ENCODE results near the gene IL1A.

Gene IL1A

GRCh38 chr2:112798979-112799975 is 15.0 kb upstream of the IL1A start:
- no peak for TF ChIP-seq CTCF (IDR thresholded peaks at IDR 0.05; ENCODE audit: poor library complexity, severe bottlenecking)
- H3K4me3 ChIP-seq (ENCODE audit: severe bottlenecking): no peak overlapping the region
- ATAC-seq (ENCODE audit: low read depth) (no peak), DNase-seq (ENCODE audit: low spot score) (no peak)
- H3K36me3 ChIP-seq (ENCODE audit: low read depth): no peaks in the 10 kb centered on the region
- peak overlapping the region; percentile 27 for H3K27ac ChIP-seq (ENCODE audit: poor library complexity, severe bottlenecking)
- H3K9me3 ChIP-seq (ENCODE audit: severe bottlenecking): no peaks in the 10 kb centered on the region
- no peaks in the 10 kb centered on the region for H3K27me3 ChIP-seq (ENCODE audit: insufficient read depth, poor library complexity, severe bottlenecking)
- peaks cover 31% of the 10 kb centered on the region for H3K4me1 ChIP-seq (ENCODE audit: insufficient read depth, poor library complexity, severe bottlenecking)

DNA sequence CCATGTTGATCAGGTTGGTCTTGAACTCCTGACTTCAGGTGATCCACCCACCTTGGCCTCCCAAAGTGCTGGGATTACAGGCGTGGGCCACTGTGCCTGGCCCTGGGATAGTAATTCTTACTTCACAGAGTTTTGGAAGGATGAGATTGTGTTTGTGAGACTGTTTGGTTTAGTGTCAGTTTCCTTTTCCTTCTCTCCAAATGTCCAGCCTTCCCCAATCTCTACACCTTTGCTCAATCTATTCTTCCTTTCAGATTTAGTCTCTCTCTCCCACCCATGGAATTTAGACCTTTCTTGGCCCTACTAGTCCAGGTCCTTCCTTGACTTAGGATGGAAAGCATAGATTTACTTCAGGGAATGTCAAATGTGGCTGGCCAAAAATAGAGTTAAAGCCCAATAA is 12.2 kb upstream of the IL1A start:
- no peak for TF ChIP-seq CTCF (IDR thresholded peaks at IDR 0.05; ENCODE audit: poor library complexity, severe bottlenecking)
- no peaks in the 10 kb centered on the region for H3K27me3 ChIP-seq (ENCODE audit: insufficient read depth, poor library complexity, severe bottlenecking)

GRCh38 chr2:112795774-112796173 is 11.5 kb upstream of the IL1A start:
- Histone ChIP-seq H3K36me3 (ENCODE audit: low read depth) (no peaks in the 10 kb centered on the region), H3K4me1 (ENCODE audit: insufficient read depth, poor library complexity, severe bottlenecking) (peaks cover 35% of the 10 kb centered on the region), H3K9me3 (ENCODE audit: severe bottlenecking) (no peaks in the 10 kb centered on the region), H3K27me3 (ENCODE audit: insufficient read depth, poor library complexity, severe bottlenecking) (no peaks in the 10 kb centered on the region), H3K4me3 (ENCODE audit: severe bottlenecking) (no peak overlapping the region), H3K27ac (ENCODE audit: poor library complexity, severe bottlenecking) (peak overlapping the region; percentile 99)
- TF ChIP-seq CTCF (IDR thresholded peaks at IDR 0.05; ENCODE audit: poor library complexity, severe bottlenecking): no peak
- ATAC-seq (ENCODE audit: low read depth) (peak; percentile 68), DNase-seq (ENCODE audit: low spot score) (peak; percentile 73)

More for the DNA sequence above, 12.2 kb upstream of the IL1A start:
- Histone ChIP-seq H3K4me3 (ENCODE audit: severe bottlenecking) (no peak overlapping the region), H3K36me3 (ENCODE audit: low read depth) (no peaks in the 10 kb centered on the region), H3K27ac (ENCODE audit: poor library complexity, severe bottlenecking) (peak overlapping the region; percentile 99), H3K9me3 (ENCODE audit: severe bottlenecking) (no peaks in the 10 kb centered on the region), H3K4me1 (ENCODE audit: insufficient read depth, poor library complexity, severe bottlenecking) (peaks cover 35% of the 10 kb centered on the region)
- ATAC-seq (ENCODE audit: low read depth) (no peak), DNase-seq (ENCODE audit: low spot score) (no peak)

GRCh38 chr2:112794841-112795240 is 10.5 kb upstream of the IL1A start:
- Histone ChIP-seq H3K4me1 (ENCODE audit: insufficient read depth, poor library complexity, severe bottlenecking) (peaks cover 35% of the 10 kb centered on the region), H3K27ac (ENCODE audit: poor library complexity, severe bottlenecking) (peak overlapping the region; percentile 99), H3K9me3 (ENCODE audit: severe bottlenecking) (no peaks in the 10 kb centered on the region), H3K4me3 (ENCODE audit: severe bottlenecking) (no peak overlapping the region), H3K36me3 (ENCODE audit: low read depth) (no peaks in the 10 kb centered on the region), H3K27me3 (ENCODE audit: insufficient read depth, poor library complexity, severe bottlenecking) (no peaks in the 10 kb centered on the region)
- DNase-seq (ENCODE audit: low spot score) (no peak), ATAC-seq (ENCODE audit: low read depth) (no peak)
- TF ChIP-seq CTCF (IDR thresholded peaks at IDR 0.05; ENCODE audit: poor library complexity, severe bottlenecking): no peak

Data from RWPE2 (cell line).